GM12878 (cell line): ENCODE results near the gene ZMYM1. TPM values are rescaled to one million over a fixed set of nuclear protein-coding genes. Genes with fewer than 3 reads are reported as not detected.

Experiments
- ATAC-seq: fragments of 200-7000 bp; cut with Tn5 transposase; 3 replicates; pipeline ENCODE4 v1.9.1; 2020; ENCODE audit warnings: mild to moderate bottlenecking, moderate library complexity
- BruUV-seq: library from RNA; stranded (reverse); fragments of 400-500 nt; replicated peaks from 2 replicates; lab custom pipeline; 2021; lab: Mats Ljungman, UMichigan
- CTCF ChIA-PET: fragments of 300-600 bp; sonication (Branson Sonifier 250); formaldehyde crosslinking; extraction: SDS; loops from one replicate; lab custom pipeline; 2021; ENCODE audit warnings: inconsistent platforms; lab: Yijun Ruan, JAX
- POLR2A ChIA-PET: fragments of 350-600 bp; formaldehyde crosslinking; extraction: SDS; loops from one replicate; lab custom pipeline; 2021; ENCODE audit warnings: inconsistent platforms; lab: Charles Lee
- RAD21 ChIA-PET: fragments of 300-600 bp; sonication (Branson Sonifier 250); formaldehyde crosslinking; loops from one replicate; lab custom pipeline; 2023; ENCODE audit warnings: antibody characterized with exemption; ENCODE audit not compliant: unreplicated experiment; lab: Charles Lee
- SMC1A ChIA-PET: fragments of 300-600 bp; sonication (Branson Sonifier 250); formaldehyde crosslinking; loops from one replicate; lab custom pipeline; 2023; ENCODE audit not compliant: unreplicated experiment, uncharacterized antibody; lab: Charles Lee
- DNase-seq: peaks from one replicate; pipeline ENCODE4 v3.0.0-alpha.2; 2011; ENCODE audit warnings: low read depth, low spot score
- FAIRE-seq: peaks from 3 replicates; lab custom pipeline; 2011; peaks lifted over from hg19 to GRCh38; lab: Jason Lieb, UNC
- H2AFZ ChIP-seq: 2 replicates; pipeline ENCODE4 v1.6.0; 2011; ENCODE audit warnings: low read depth, low read length, control low read depth; ENCODE audit not compliant: control insufficient read depth
- H3K27ac ChIP-seq: 2 replicates; pipeline ENCODE4 v1.5.1; 2011; ENCODE audit warnings: control low read depth; ENCODE audit not compliant: control insufficient read depth, insufficient read depth
- H3K27me3 ChIP-seq, 2 experiments: replicated peaks in 1 of 2; 2 replicates each; pipeline versions ENCODE4 v1.6.0 to v1.6.1; 2011; ENCODE audit warnings: low read length in 1 of 2; ENCODE audit not compliant: control insufficient read depth in 2 of 2, insufficient read depth in 2 of 2
- H3K36me3 ChIP-seq, 2 experiments: 2 replicates each; pipeline ENCODE4 v1.5.1; 2011; ENCODE audit warnings: low read length in 1 of 2; ENCODE audit not compliant: control insufficient read depth in 2 of 2, insufficient read depth in 2 of 2
- H3K4me1 ChIP-seq: 2 replicates; pipeline ENCODE4 v1.6.1; 2011; ENCODE audit warnings: mild to moderate bottlenecking, low read length, moderate library complexity, mixed read lengths; ENCODE audit not compliant: control insufficient read depth, insufficient read depth
- H3K4me2 ChIP-seq: 2 replicates; pipeline ENCODE4 v1.6.0; 2011; ENCODE audit warnings: control low read depth; ENCODE audit not compliant: control insufficient read depth, insufficient read depth
- H3K4me3 ChIP-seq: fragments of 200-600 bp; sonication (generic); 2 replicates; pipeline ENCODE4 v1.5.1; 2016
- H3K79me2 ChIP-seq: 2 replicates; pipeline ENCODE4 v1.6.0; 2011; ENCODE audit warnings: low read length; ENCODE audit not compliant: control insufficient read depth, insufficient read depth
- H3K9ac ChIP-seq: 2 replicates; pipeline ENCODE4 v1.8.0; 2011; ENCODE audit warnings: low read length, control low read depth, mixed read lengths; ENCODE audit not compliant: control insufficient read depth, insufficient read depth
- H3K9me3 ChIP-seq: replicated peaks from 3 replicates; pipeline ENCODE4 v1.5.1; 2011; ENCODE audit warnings: mild to moderate bottlenecking, low read length; ENCODE audit not compliant: control insufficient read depth, insufficient read depth
- H4K20me1 ChIP-seq: 2 replicates; pipeline ENCODE4 v1.6.0; 2011; ENCODE audit not compliant: control insufficient read depth, insufficient read depth
- SMAD1 ChIP-seq: fragments of 450-650 bp; IDR thresholded peaks from 2 replicates; pipeline ENCODE4 v1.6.1; 2018; ENCODE audit warnings: mild to moderate bottlenecking, low read depth; ENCODE audit not compliant: partially characterized antibody
- SP1 ChIP-seq: IDR thresholded peaks from one replicate; pipeline ENCODE4 v1.6.1; 2011; ENCODE audit warnings: low read depth, low read length
- WGBS: methylation state at CpG from one replicate; pipeline ENCODE4 v1.1.6; 2016; ENCODE audit warnings: low lambda C conversion rate; ENCODE audit not compliant: insufficient replicate concordance, insufficient coverage; ENCODE audit errors: missing lambda C conversion rate; 5-methylcytosine and 5-hydroxymethylcytosine counted together
- in situ Hi-C: fragments of 300-500 bp; cut with MboI; formaldehyde crosslinking; loops from 9 replicates; pipeline ENCODE4 v1.14.3; 2018; ENCODE audit warnings: mixed read lengths
- intact Hi-C: fragments of 100-400 bp; cut with micrococcal nuclease; formaldehyde crosslinking; loops from one replicate; pipeline ENCODE4 v1.14.2; 2022; ENCODE audit not compliant: unreplicated experiment
- polyA plus RNA-seq, 11 experiments: library from polyadenylated mRNA; depleted of rRNA in 4 of 11; unstranded in 6 of 11; stranded (reverse) in 5 of 11; fragments of >200 nt; fragmentation: Nextera tagmentation in 4 of 11; fragmentation: Illumina TruSeq in 1 of 11; extraction: Ambion mirVana in 4 of 11; extraction: Trizol in 1 of 11; gene quantifications; 1 replicate in 1 of 11; 2 replicates in 10 of 11; pipeline versions ENCODE4 v1.2.1 to v1.2.3, GENCODE V29; 2011 to 2016; ENCODE audit warnings: inconsistent platforms in 2 of 11, missing spikeins in 2 of 11, low read depth in 1 of 11
- total RNA-seq, 4 experiments: library from RNA; depleted of rRNA in 3 of 4; stranded (reverse); fragments of >200 nt in 3 of 4; fragmentation: Illumina TruSeq in 1 of 4; extraction: Trizol in 1 of 4; gene quantifications; 2 replicates each; pipeline versions ENCODE4 v1.2.1 to v1.2.3, GENCODE V29; 2013 to 2021
- TF ChIP-seq, protein P1 (sequence below), 3 experiments: IDR thresholded peaks in 2 of 3; conservative IDR thresholded peaks in 1 of 3; 2 replicates each; pipeline ENCODE4 v1.5.1; 2011; ENCODE audit warnings: low read depth in 3 of 3, low read length in 3 of 3, mild to moderate bottlenecking in 3 of 3, control low read depth in 2 of 3, moderate library complexity in 2 of 3, inconsistent platforms in 1 of 3, mixed read lengths in 1 of 3; ENCODE audit not compliant: control insufficient read depth in 2 of 3, insufficient read depth in 1 of 3; ENCODE audit errors: extremely low read depth in 1 of 3

ZMYM1 gene
- total and polyA plus RNA-seq, 10 of the 15 experiments (the other 5 are each of a cell fraction or from before 2014, with no cell fraction given) = 0.45 to 5.2 (median 1.4) TPM

DNA sequence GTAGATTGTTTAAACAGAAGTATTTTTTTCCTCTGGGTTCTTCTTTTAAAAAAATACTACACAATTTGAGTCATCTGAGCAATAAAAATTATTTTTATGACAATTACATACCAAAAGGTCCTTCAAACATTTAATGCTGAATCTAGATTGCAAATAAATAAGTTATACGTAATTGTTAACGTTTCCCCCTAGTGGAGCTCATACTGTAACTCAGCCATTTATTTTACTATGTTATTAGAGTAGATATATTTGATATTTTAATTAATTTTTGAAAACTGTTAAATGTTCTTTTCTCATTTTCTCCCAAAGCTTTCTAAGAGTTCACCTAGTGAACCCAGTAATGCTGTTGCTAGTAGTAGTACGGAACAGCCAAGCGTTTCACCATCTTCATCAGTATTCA, 33.5 kb downstream of the ZMYM1 start:
- 74% methylated on average over 4 of the region's 4 CpGs for WGBS
- FAIRE-seq (no peak), ATAC-seq (no peak)
- Histone ChIP-seq H3K27ac (no peak overlapping the region), H3K9ac (no peak overlapping the region), H3K36me3 (no peaks in the 10 kb centered on the region), H4K20me1 (no peaks in the 10 kb centered on the region)
- POLR2A ChIA-PET = no interaction called here
- intact Hi-C loops (no loop called here), in situ Hi-C loops (no loop called here)
- TF ChIP-seq SMAD1 (no peak), SP1 (no peak)
- TF ChIP-seq, protein P1, sequence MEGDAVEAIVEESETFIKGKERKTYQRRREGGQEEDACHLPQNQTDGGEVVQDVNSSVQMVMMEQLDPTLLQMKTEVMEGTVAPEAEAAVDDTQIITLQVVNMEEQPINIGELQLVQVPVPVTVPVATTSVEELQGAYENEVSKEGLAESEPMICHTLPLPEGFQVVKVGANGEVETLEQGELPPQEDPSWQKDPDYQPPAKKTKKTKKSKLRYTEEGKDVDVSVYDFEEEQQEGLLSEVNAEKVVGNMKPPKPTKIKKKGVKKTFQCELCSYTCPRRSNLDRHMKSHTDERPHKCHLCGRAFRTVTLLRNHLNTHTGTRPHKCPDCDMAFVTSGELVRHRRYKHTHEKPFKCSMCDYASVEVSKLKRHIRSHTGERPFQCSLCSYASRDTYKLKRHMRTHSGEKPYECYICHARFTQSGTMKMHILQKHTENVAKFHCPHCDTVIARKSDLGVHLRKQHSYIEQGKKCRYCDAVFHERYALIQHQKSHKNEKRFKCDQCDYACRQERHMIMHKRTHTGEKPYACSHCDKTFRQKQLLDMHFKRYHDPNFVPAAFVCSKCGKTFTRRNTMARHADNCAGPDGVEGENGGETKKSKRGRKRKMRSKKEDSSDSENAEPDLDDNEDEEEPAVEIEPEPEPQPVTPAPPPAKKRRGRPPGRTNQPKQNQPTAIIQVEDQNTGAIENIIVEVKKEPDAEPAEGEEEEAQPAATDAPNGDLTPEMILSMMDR (IDR thresholded peaks at IDR 0.05 in 2 of 3, conservative IDR thresholded peaks at IDR 0.05 in 1 of 3; ENCODE audit: control insufficient read depth in 2 of 3, extremely low read depth in 1 of 3, insufficient read depth in 1 of 3, low read depth in 3 of 3, low read length in 3 of 3) = peak in 1 of 3 experiments; percentile 10; a peak in 1 of 6 replicates
- TF ChIP-seq, all 136 proteins: peak for 1
- Histone ChIP-seq H3K79me2 (no peaks in the 10 kb centered on the region), H3K4me1 (no peaks in the 10 kb centered on the region), H2AFZ (no peak overlapping the region), H3K4me3 (no peak overlapping the region), H3K9me3 (no peaks in the 10 kb centered on the region), H3K27me3 (no peaks in the 10 kb centered on the region), H3K4me2 (no peak overlapping the region)
- no TSS peak for BruUV-seq
- RAD21 ChIA-PET = interaction anchor here (0.6 kb wide), 1 partner anchor 326 kb away, joined by 5 read pairs; no protein-coding TSS in a partner anchor
- CTCF ChIA-PET = interaction anchor here (1.0 to 1.6 kb wide), 6 partner anchors 23 to 260 kb away, joined by 3 to 4 read pairs (median 3); partner anchors contain the start of gene TMEM35B
- SMC1A ChIA-PET = no interaction called here
- DNase-seq = no peak
